AG10803 (cell line): ENCODE data around the gene TOP2A.
A peak's percentile ranks its signal among the peaks of the same experiment; 100 is the strongest.

Experiments used
- DNase-seq: peaks from one replicate; pipeline ENCODE4 v3.0.0; 2010; ENCODE audit warnings: low read depth
- H3K4me3 ChIP-seq: 2 replicates; pipeline ENCODE4 v1.5.1; 2011; ENCODE audit warnings: mild to moderate bottlenecking, low read length, control low read depth
- TF ChIP-seq, protein P1 (sequence below): conservative IDR thresholded peaks from 2 replicates; pipeline ENCODE4 v1.5.1; 2011; ENCODE audit warnings: mild to moderate bottlenecking, low read length, control low read depth, inconsistent platforms

The TOP2A gene

GRCh38 chr17:40462343-40463121 lies 44.8 kb upstream of the TOP2A start:
- no peak for DNase-seq
- no peak overlapping the region for H3K4me3 ChIP-seq
- TF ChIP-seq, protein P1, sequence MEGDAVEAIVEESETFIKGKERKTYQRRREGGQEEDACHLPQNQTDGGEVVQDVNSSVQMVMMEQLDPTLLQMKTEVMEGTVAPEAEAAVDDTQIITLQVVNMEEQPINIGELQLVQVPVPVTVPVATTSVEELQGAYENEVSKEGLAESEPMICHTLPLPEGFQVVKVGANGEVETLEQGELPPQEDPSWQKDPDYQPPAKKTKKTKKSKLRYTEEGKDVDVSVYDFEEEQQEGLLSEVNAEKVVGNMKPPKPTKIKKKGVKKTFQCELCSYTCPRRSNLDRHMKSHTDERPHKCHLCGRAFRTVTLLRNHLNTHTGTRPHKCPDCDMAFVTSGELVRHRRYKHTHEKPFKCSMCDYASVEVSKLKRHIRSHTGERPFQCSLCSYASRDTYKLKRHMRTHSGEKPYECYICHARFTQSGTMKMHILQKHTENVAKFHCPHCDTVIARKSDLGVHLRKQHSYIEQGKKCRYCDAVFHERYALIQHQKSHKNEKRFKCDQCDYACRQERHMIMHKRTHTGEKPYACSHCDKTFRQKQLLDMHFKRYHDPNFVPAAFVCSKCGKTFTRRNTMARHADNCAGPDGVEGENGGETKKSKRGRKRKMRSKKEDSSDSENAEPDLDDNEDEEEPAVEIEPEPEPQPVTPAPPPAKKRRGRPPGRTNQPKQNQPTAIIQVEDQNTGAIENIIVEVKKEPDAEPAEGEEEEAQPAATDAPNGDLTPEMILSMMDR = no peak

DNA sequence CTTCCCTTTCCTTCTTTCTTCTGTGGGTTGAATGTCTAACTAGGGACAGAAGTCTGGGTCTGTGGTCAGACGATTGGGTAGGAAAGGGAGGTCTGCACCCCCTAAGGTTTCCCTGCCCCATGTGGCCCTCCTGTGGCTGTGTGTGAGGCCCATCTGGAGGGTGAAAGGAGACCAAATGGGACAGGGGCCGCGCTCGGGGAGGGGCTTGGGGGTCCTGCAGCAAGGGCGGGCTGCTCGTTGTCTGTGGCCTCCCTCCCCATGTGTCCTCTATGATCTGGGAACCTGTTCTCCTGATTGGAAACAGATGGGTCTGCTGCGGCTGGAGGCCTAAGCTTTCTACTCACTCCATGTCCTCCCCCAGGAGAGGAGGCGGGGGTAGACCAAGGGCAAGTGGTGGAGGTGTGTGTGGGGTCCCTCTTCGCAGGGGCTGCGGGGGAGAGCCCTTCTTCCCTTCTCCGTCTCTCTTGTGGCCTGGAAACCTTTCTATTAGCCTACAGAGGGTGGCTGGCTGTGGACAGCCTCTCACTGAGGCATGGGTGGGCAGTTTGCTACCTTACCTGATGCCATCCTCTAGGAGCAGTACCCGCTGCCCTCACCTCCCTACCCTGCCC lies 44.1 kb upstream of the TOP2A start:
- no peak overlapping the region for H3K4me3 ChIP-seq
- TF ChIP-seq, protein P1 = no peak
- peak; percentile 68 for DNase-seq

- DNase-seq = peak; percentile 75
- TF ChIP-seq, protein P1 = no peak
- no peak overlapping the region for H3K4me3 ChIP-seq
Measured at GRCh38 chr17:40460968-40461731, 43.5 kb upstream of the TOP2A start.

DNA sequence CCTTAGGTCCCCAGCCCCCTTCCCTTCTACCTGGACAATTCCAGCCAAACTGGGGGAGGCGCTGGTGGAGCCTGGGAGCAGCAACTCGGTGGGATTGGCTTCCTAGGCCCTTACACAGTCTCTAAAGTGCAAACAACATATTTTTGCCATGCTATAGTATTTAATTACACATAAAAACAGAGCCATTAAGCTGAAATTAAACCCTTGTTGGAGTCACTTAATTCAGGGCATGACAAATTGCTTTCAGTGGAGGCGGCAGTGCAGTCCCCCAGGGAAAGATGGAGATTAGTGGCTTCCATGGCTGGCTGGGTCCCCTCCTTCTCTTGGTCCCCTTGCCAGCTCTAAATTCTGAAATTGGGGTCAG lies 42.9 kb upstream of the TOP2A start:
- TF ChIP-seq, protein P1 = no peak
- DNase-seq = no peak
- no peak overlapping the region for H3K4me3 ChIP-seq

DNA sequence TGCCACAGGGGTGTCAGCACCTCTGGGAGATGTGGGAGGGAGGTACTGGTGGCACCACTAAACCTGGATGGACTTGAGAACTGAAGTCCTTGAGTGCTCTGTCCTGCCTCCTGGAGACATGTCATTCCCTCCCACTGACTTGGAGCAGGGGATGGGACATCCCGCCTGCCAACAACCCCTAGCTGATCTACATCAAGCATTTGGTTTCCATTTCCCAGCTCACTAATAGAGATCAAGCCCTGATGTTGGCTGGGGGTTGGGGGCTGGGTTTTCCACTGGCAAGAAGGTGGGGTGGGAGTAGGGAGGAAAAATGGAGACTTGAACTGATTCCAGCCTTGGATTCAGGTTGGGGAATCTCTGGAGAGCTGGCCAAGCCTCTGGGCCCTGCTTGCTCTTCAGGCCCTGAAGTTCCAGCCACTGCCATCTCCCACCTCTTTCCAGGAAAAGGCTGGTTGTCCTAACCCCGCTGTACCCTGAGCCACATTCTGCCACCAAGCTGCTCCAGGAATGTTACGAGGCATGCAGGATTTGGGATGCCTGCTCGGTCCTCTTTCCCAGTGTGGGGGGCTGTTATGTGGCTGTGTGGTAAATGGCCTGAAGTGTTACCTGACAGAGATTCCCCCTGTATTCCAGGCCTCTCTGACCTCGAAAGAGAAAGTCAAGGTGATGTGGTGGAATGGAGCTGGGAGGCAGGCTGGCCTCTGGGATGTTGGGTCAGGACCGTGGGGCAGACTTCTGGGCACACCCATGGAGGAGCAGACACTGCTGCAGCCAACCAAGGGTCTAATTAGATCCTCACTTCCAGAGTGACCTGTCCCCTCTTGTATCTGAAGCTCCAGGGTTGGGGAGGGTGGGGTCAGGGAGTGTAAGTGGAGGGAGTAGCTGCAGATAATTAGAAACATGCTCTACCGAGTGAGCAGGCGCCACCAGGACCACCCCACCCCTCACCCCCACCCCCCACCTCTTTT lies 42.2 kb upstream of the TOP2A start:
- no peak overlapping the region for H3K4me3 ChIP-seq
- TF ChIP-seq, protein P1 = no peak
- no peak for DNase-seq

GRCh38 chr17:40458851-40459482 lies 41.3 kb upstream of the TOP2A start:
- H3K4me3 ChIP-seq = no peak overlapping the region
- no peak for DNase-seq
- TF ChIP-seq, protein P1 = no peak
